ENCODE results near the gene TNFRSF21.

TNFRSF21 gene

GRCh38 chr6:47308552-47309290 lies 984 bp downstream of the TNFRSF21 start:
- peak overlapping the region; percentile 83 for H3K4me3 ChIP-seq (ENCODE audit: low read length)
- peak; percentile 18 for DNase-seq (ENCODE audit: low read depth)
- TF ChIP-seq CTCF (conservative IDR thresholded peaks at IDR 0.05; ENCODE audit: low read length) = no peak

- H3K4me3 ChIP-seq (ENCODE audit: low read length) = peak overlapping the region; percentile 83
- DNase-seq (ENCODE audit: low read depth) = no peak
Observed at GRCh38 chr6:47308198-47308517, 1.5 kb downstream of the TNFRSF21 start.

GRCh38 chr6:47307362-47308197 lies 2.1 kb downstream of the TNFRSF21 start:
- peak overlapping the region; percentile 83 for H3K4me3 ChIP-seq (ENCODE audit: low read length)
- no peak for TF ChIP-seq CTCF (conservative IDR thresholded peaks at IDR 0.05; ENCODE audit: low read length)
- no peak for DNase-seq (ENCODE audit: low read depth)

More at GRCh38 chr6:47308198-47308517, 1.5 kb downstream of the TNFRSF21 start:
- no peak for TF ChIP-seq CTCF (conservative IDR thresholded peaks at IDR 0.05; ENCODE audit: low read length)

- DNase-seq (ENCODE audit: low read depth) = peak; percentile 9
- TF ChIP-seq CTCF (conservative IDR thresholded peaks at IDR 0.05; ENCODE audit: low read length) = no peak
- no peak overlapping the region for H3K4me3 ChIP-seq (ENCODE audit: low read length)
Observed at GRCh38 chr6:47306887-47307286, 2.8 kb downstream of the TNFRSF21 start.

GRCh38 chr6:47303861-47304260 lies 5.8 kb downstream of the TNFRSF21 start:
- no peak for DNase-seq (ENCODE audit: low read depth)
- no peak overlapping the region for H3K4me3 ChIP-seq (ENCODE audit: low read length)
- TF ChIP-seq CTCF (conservative IDR thresholded peaks at IDR 0.05; ENCODE audit: low read length) = no peak

- DNase-seq (ENCODE audit: low read depth) = no peak
- H3K4me3 ChIP-seq (ENCODE audit: low read length) = no peak overlapping the region
- no peak for TF ChIP-seq CTCF (conservative IDR thresholded peaks at IDR 0.05; ENCODE audit: low read length)
Observed at GRCh38 chr6:47303342-47303741, 6.4 kb downstream of the TNFRSF21 start.

GRCh38 chr6:47302043-47302442 lies 7.7 kb downstream of the TNFRSF21 start:
- DNase-seq (ENCODE audit: low read depth) = no peak
- H3K4me3 ChIP-seq (ENCODE audit: low read length) = no peak overlapping the region
- TF ChIP-seq CTCF (conservative IDR thresholded peaks at IDR 0.05; ENCODE audit: low read length) = no peak

Data from AG10803 (cell line).